ENCODE measurements around the gene PDAP1.

Gene PDAP1

GRCh38 chr7:99398891-99399445 lies 9.4 kb downstream of the PDAP1 start:
- no peak overlapping the region for H3K4me3 ChIP-seq
- H3K27ac ChIP-seq: no peak overlapping the region
- no peak overlapping the region for H3K4me2 ChIP-seq
- H3K9me3 ChIP-seq: no peaks in the 10 kb centered on the region
- no peak for TF ChIP-seq Cebpa-rat (IDR thresholded peaks at IDR 0.05)
- no peak overlapping the region for H3K9ac ChIP-seq
- peaks cover 99% of the 10 kb centered on the region for H3K36me3 ChIP-seq
- H3K27me3 ChIP-seq: no peaks in the 10 kb centered on the region
- H4K20me1 ChIP-seq: peaks cover 96% of the 10 kb centered on the region
- peaks cover 7% of the 10 kb centered on the region for H3K4me1 ChIP-seq

- Histone ChIP-seq H3K27ac (no peak overlapping the region), H3K4me3 (no peak overlapping the region), H3K36me3 (peaks cover 89% of the 10 kb centered on the region), H3K9ac (peak overlapping the region; percentile 15; the same call in 1 of the 2 replicates), H4K20me1 (peaks cover 93% of the 10 kb centered on the region), H3K4me2 (no peak overlapping the region), H3K27me3 (no peaks in the 10 kb centered on the region), H3K9me3 (no peaks in the 10 kb centered on the region), H3K4me1 (peaks cover 18% of the 10 kb centered on the region)
- no peak for TF ChIP-seq Cebpa-rat (IDR thresholded peaks at IDR 0.05)
Observed at GRCh38 chr7:99397297-99397983, 11.0 kb downstream of the PDAP1 start.

- H3K4me2 ChIP-seq: no peak overlapping the region
- H3K9me3 ChIP-seq: no peaks in the 10 kb centered on the region
- no peaks in the 10 kb centered on the region for H3K27me3 ChIP-seq
- H3K36me3 ChIP-seq: peaks cover 81% of the 10 kb centered on the region
- H3K4me1 ChIP-seq: peaks cover 25% of the 10 kb centered on the region
- H3K27ac ChIP-seq: no peak overlapping the region
- peak overlapping the region; percentile 15; the same call in 1 of the 2 replicates for H3K9ac ChIP-seq
- no peak for TF ChIP-seq Cebpa-rat (IDR thresholded peaks at IDR 0.05)
- peaks cover 94% of the 10 kb centered on the region for H4K20me1 ChIP-seq
- H3K4me3 ChIP-seq: no peak overlapping the region
Observed at GRCh38 chr7:99396418-99397296, 11.7 kb downstream of the PDAP1 start.

GRCh38 chr7:99395616-99396327 lies 12.6 kb downstream of the PDAP1 start:
- Histone ChIP-seq H3K36me3 (peaks cover 81% of the 10 kb centered on the region), H3K27ac (no peak overlapping the region)

GRCh38 chr7:99394188-99394502 lies 14.3 kb downstream of the PDAP1 start:
- Histone ChIP-seq H3K9ac (no peak overlapping the region), H3K4me1 (peaks cover 25% of the 10 kb centered on the region), H3K27ac (no peak overlapping the region), H3K36me3 (peaks cover 81% of the 10 kb centered on the region), H4K20me1 (peaks cover 80% of the 10 kb centered on the region), H3K9me3 (no peaks in the 10 kb centered on the region), H3K4me2 (peak overlapping the region; percentile 94), H3K4me3 (no peak overlapping the region), H3K27me3 (no peaks in the 10 kb centered on the region)
- TF ChIP-seq Cebpa-rat (IDR thresholded peaks at IDR 0.05): no peak

More at GRCh38 chr7:99395616-99396327, 12.6 kb downstream of the PDAP1 start:
- no peak overlapping the region for H3K4me2 ChIP-seq
- H3K4me1 ChIP-seq: peaks cover 25% of the 10 kb centered on the region
- peaks cover 88% of the 10 kb centered on the region for H4K20me1 ChIP-seq
- no peak for TF ChIP-seq Cebpa-rat (IDR thresholded peaks at IDR 0.05)
- no peak overlapping the region for H3K9ac ChIP-seq
- H3K9me3 ChIP-seq: no peaks in the 10 kb centered on the region
- H3K27me3 ChIP-seq: no peaks in the 10 kb centered on the region
- H3K4me3 ChIP-seq: no peak overlapping the region

GRCh38 chr7:99393355-99394187 lies 14.8 kb downstream of the PDAP1 start:
- peak overlapping the region; percentile 70 for H3K9ac ChIP-seq
- H3K4me3 ChIP-seq: peak overlapping the region; percentile 72
- no peak for TF ChIP-seq Cebpa-rat (IDR thresholded peaks at IDR 0.05)
- peaks cover 74% of the 10 kb centered on the region for H4K20me1 ChIP-seq
- H3K4me2 ChIP-seq: peak overlapping the region; percentile 94
- peaks cover 81% of the 10 kb centered on the region for H3K36me3 ChIP-seq
- H3K27ac ChIP-seq: peak overlapping the region; percentile 49; the same call in 1 of the 2 replicates
- peaks cover 25% of the 10 kb centered on the region for H3K4me1 ChIP-seq
- no peaks in the 10 kb centered on the region for H3K27me3 ChIP-seq
- no peaks in the 10 kb centered on the region for H3K9me3 ChIP-seq

GRCh38 chr7:99392659-99393354 lies 15.6 kb downstream of the PDAP1 start:
- peaks cover 81% of the 10 kb centered on the region for H3K36me3 ChIP-seq
- peak overlapping the region; percentile 94 for H3K4me2 ChIP-seq
- H3K27ac ChIP-seq: peak overlapping the region; percentile 49; the same call in 1 of the 2 replicates

GRCh38 chr7:99392046-99392445 lies 16.4 kb downstream of the PDAP1 start:
- peaks cover 24% of the 10 kb centered on the region for H3K4me1 ChIP-seq
- H3K36me3 ChIP-seq: peaks cover 81% of the 10 kb centered on the region
- H3K9ac ChIP-seq: no peak overlapping the region
- peaks cover 66% of the 10 kb centered on the region for H4K20me1 ChIP-seq
- H3K4me2 ChIP-seq: peak overlapping the region; percentile 94
- no peak for TF ChIP-seq Cebpa-rat (IDR thresholded peaks at IDR 0.05)
- no peaks in the 10 kb centered on the region for H3K27me3 ChIP-seq
- peak overlapping the region; percentile 72 for H3K4me3 ChIP-seq
- no peak overlapping the region; the same call in 1 of the 2 replicates for H3K27ac ChIP-seq
- no peaks in the 10 kb centered on the region for H3K9me3 ChIP-seq

More at GRCh38 chr7:99392659-99393354, 15.6 kb downstream of the PDAP1 start:
- no peak for TF ChIP-seq Cebpa-rat (IDR thresholded peaks at IDR 0.05)
- peaks cover 72% of the 10 kb centered on the region for H4K20me1 ChIP-seq
- H3K4me3 ChIP-seq: peak overlapping the region; percentile 72
- H3K27me3 ChIP-seq: no peaks in the 10 kb centered on the region
- H3K9me3 ChIP-seq: no peaks in the 10 kb centered on the region
- peaks cover 25% of the 10 kb centered on the region for H3K4me1 ChIP-seq
- peak overlapping the region; percentile 70 for H3K9ac ChIP-seq
